H9 (cell line): ENCODE measurements around the gene CCL25. TPM values are rescaled to one million over a fixed set of nuclear protein-coding genes. Genes with fewer than 3 reads are reported as not detected.

Experiments
- DNase-seq: peaks from one replicate; pipeline ENCODE4 v3.0.0-alpha.2; 2017
- H2AFZ ChIP-seq: one replicate; pipeline ENCODE4 v1.6.1; 2013; ENCODE audit warnings: mild to moderate bottlenecking, low read length, control low read depth, moderate library complexity
- H2AK5ac ChIP-seq: 2 replicates; pipeline ENCODE4 v1.6.1; 2013; ENCODE audit warnings: low read length, control low read depth, mixed read lengths; ENCODE audit not compliant: insufficient read length
- H2BK120ac ChIP-seq: one replicate; pipeline ENCODE4 v1.6.1; 2013; ENCODE audit warnings: low read depth, mild to moderate bottlenecking, low read length, control low read depth, inconsistent platforms; ENCODE audit not compliant: poor library complexity, severe bottlenecking
- H2BK12ac ChIP-seq: 2 replicates; pipeline ENCODE4 v1.6.1; 2013; ENCODE audit warnings: low read length, control low read depth, mixed read lengths, low read depth; ENCODE audit not compliant: insufficient read length
- H2BK15ac ChIP-seq: 2 replicates; pipeline ENCODE4 v1.6.1; 2013; ENCODE audit warnings: low read depth, low read length, control low read depth
- H2BK20ac ChIP-seq: one replicate; pipeline ENCODE4 v1.6.1; 2013; ENCODE audit warnings: low read depth, mild to moderate bottlenecking, low read length, control low read depth, inconsistent platforms; ENCODE audit not compliant: poor library complexity, severe bottlenecking
- H2BK5ac ChIP-seq: 2 replicates; pipeline ENCODE4 v1.6.1; 2013; ENCODE audit warnings: low read length, control low read depth, mixed read lengths; ENCODE audit not compliant: insufficient read length
- H3K14ac ChIP-seq: 2 replicates; pipeline ENCODE4 v1.6.1; 2013; ENCODE audit warnings: low read length, control low read depth; ENCODE audit not compliant: insufficient read depth
- H3K18ac ChIP-seq: 2 replicates; pipeline ENCODE4 v1.6.1; 2013; ENCODE audit warnings: low read depth, mild to moderate bottlenecking, mixed read lengths, low read length, control low read depth; ENCODE audit not compliant: insufficient read length
- H3K23ac ChIP-seq: 2 replicates; pipeline ENCODE4 v1.6.1; 2013; ENCODE audit warnings: low read length, control low read depth, mixed read lengths, low read depth; ENCODE audit not compliant: insufficient read length
- H3K23me2 ChIP-seq: 2 replicates; pipeline ENCODE4 v1.6.1; 2013; ENCODE audit warnings: low read depth, mild to moderate bottlenecking, mixed read lengths, low read length, control low read depth; ENCODE audit not compliant: insufficient read length, poor library complexity, severe bottlenecking
- H3K27ac ChIP-seq: 2 replicates; pipeline ENCODE4 v1.5.1; 2013; ENCODE audit warnings: low read length, control low read depth, mixed read lengths, low read depth; ENCODE audit not compliant: insufficient read length
- H3K27me3 ChIP-seq: 2 replicates; pipeline ENCODE4 v1.6.1; 2013; ENCODE audit warnings: low read length, control low read depth, inconsistent platforms; ENCODE audit not compliant: insufficient read depth
- H3K4ac ChIP-seq: 2 replicates; pipeline ENCODE4 v1.6.1; 2013; ENCODE audit warnings: low read depth, mild to moderate bottlenecking, control low read depth, inconsistent platforms, low read length, moderate library complexity
- H3K4me1 ChIP-seq: 2 replicates; pipeline ENCODE4 v1.6.1; 2013; ENCODE audit warnings: low read length, control low read depth, inconsistent platforms; ENCODE audit not compliant: insufficient read depth
- H3K4me2 ChIP-seq: 2 replicates; pipeline ENCODE4 v1.6.1; 2013; ENCODE audit warnings: low read length, control low read depth, mixed read lengths; ENCODE audit not compliant: insufficient read length, insufficient read depth
- H3K56ac ChIP-seq: 2 replicates; pipeline ENCODE4 v1.6.1; 2013; ENCODE audit warnings: low read depth, mild to moderate bottlenecking, mixed read lengths, low read length, control low read depth; ENCODE audit not compliant: insufficient read length
- H3K79me1 ChIP-seq: 2 replicates; pipeline ENCODE4 v1.6.1; 2013; ENCODE audit warnings: low read depth, mild to moderate bottlenecking, moderate library complexity, low read length, control low read depth, inconsistent platforms; ENCODE audit not compliant: insufficient read depth, poor library complexity, severe bottlenecking
- H3K79me2 ChIP-seq: 2 replicates; pipeline ENCODE4 v1.6.1; 2013; ENCODE audit warnings: low read length, control low read depth, inconsistent platforms; ENCODE audit not compliant: insufficient read depth
- H3K9ac ChIP-seq: 2 replicates; pipeline ENCODE4 v1.6.1; 2013; ENCODE audit warnings: low read length, control low read depth, mixed read lengths; ENCODE audit not compliant: insufficient read length; ENCODE audit errors: extremely low read depth
- H3K9me3 ChIP-seq: one replicate; pipeline ENCODE4 v1.6.1; 2013; ENCODE audit warnings: low read depth, low read length, inconsistent platforms; ENCODE audit not compliant: control insufficient read depth
- H3T11ph ChIP-seq: one replicate; pipeline ENCODE4 v1.6.1; 2013; ENCODE audit warnings: mild to moderate bottlenecking, low read length, control low read depth, inconsistent platforms
- H4K20me1 ChIP-seq: one replicate; pipeline ENCODE4 v1.6.1; 2013; ENCODE audit not compliant: control insufficient read depth, insufficient read length, insufficient read depth
- H4K5ac ChIP-seq: 2 replicates; pipeline ENCODE4 v1.6.1; 2013; ENCODE audit warnings: low read depth, mild to moderate bottlenecking, mixed read lengths, low read length, control low read depth; ENCODE audit not compliant: insufficient read length
- H4K8ac ChIP-seq: replicated peaks from 2 replicates; pipeline ENCODE4 v1.6.1; 2013; ENCODE audit warnings: low read length, control low read depth, mixed read lengths, low read depth; ENCODE audit not compliant: insufficient read length
- H4K91ac ChIP-seq: 2 replicates; pipeline ENCODE4 v1.6.1; 2013; ENCODE audit warnings: low read depth, mild to moderate bottlenecking, moderate library complexity, mixed read lengths, low read length, control low read depth; ENCODE audit not compliant: insufficient read length
- H3K27ac Mint-ChIP-seq, 3 experiments: 2 replicates in 2 of 3; 3 replicates in 1 of 3; pipeline ENCODE4 v1.8.0; 2020 to 2021; ENCODE audit warnings: mixed read lengths in 3 of 3, mild to moderate bottlenecking in 1 of 3, moderate library complexity in 1 of 3
- H3K27me3 Mint-ChIP-seq: 2 replicates; pipeline ENCODE4 v1.8.0; 2021; ENCODE audit warnings: low read depth, mild to moderate bottlenecking, moderate library complexity, mixed read lengths
- H3K36me3 Mint-ChIP-seq, 3 experiments: 2 replicates in 2 of 3; 3 replicates in 1 of 3; pipeline ENCODE4 v1.8.0; 2020 to 2021; ENCODE audit warnings: low read depth in 3 of 3, mixed read lengths in 3 of 3; ENCODE audit not compliant: insufficient read depth in 1 of 3
- H3K4me1 Mint-ChIP-seq, 2 experiments: 2 replicates each; pipeline ENCODE4 v1.8.0; 2020; ENCODE audit warnings: mixed read lengths in 2 of 2
- H3K4me3 Mint-ChIP-seq, 2 experiments: 2 replicates in 1 of 2; 3 replicates in 1 of 2; pipeline ENCODE4 v1.8.0; 2020 to 2021; ENCODE audit warnings: mild to moderate bottlenecking in 2 of 2, mixed read lengths in 2 of 2, moderate library complexity in 1 of 2
- H3K9me3 Mint-ChIP-seq, 2 experiments: 2 replicates in 1 of 2; 3 replicates in 1 of 2; pipeline ENCODE4 v1.8.0; 2020; ENCODE audit warnings: mild to moderate bottlenecking in 2 of 2, mixed read lengths in 2 of 2, moderate library complexity in 1 of 2
- WGBS: extraction: QIAGEN DNeasy Blood & Tissue Kit; methylation state at CpG from one replicate; pipeline ENCODE4 v1.1.7; 2013; ENCODE audit warnings: missing lambda C conversion rate, low lambda C conversion rate, mixed read lengths; ENCODE audit not compliant: insufficient read length; ENCODE audit errors: extremely low coverage; 5-methylcytosine and 5-hydroxymethylcytosine counted together
- total RNA-seq: library from RNA; stranded (reverse); gene quantifications from 2 replicates; pipeline ENCODE4 v1.2.1, GENCODE V29; 2021
- TF ChIP-seq, protein P1 (sequence below): fragments of 200-600 bp; sonication (generic); conservative IDR thresholded peaks from 3 replicates; pipeline ENCODE4 v1.8.0; 2021; ENCODE audit warnings: antibody characterized with exemption, mild to moderate bottlenecking

CCL25 gene
- total RNA-seq, 1 experiment from 2014 or later, result not detected

- no peak overlapping the region for H3K4me3 Mint-ChIP-seq
- DNase-seq, result no peak
- H4K5ac ChIP-seq, result no peak overlapping the region
Observed at GRCh38 chr19:8057545-8058270, 5.1 kb downstream of the CCL25 start.

More at GRCh38 chr19:8057545-8058270, 5.1 kb downstream of the CCL25 start:
- WGBS, result no CpG with 5 or more reads among the region's 7 CpGs
- no peak overlapping the region for H3K4me2 ChIP-seq
- H3K9me3 ChIP-seq, result no peaks in the 10 kb centered on the region
- peaks cover 9 to 20% of the 10 kb centered on the region in 2 experiments for H3K4me1 Mint-ChIP-seq
- no peak overlapping the region for H3K27ac ChIP-seq
- no peak overlapping the region for H2AK5ac ChIP-seq
- H3K27me3 Mint-ChIP-seq, result peaks cover 4% of the 10 kb centered on the region
- no peak overlapping the region for H3T11ph ChIP-seq
- no peak overlapping the region for H3K18ac ChIP-seq
- H3K23ac ChIP-seq, result no peak overlapping the region
- H2BK120ac ChIP-seq, result no peak overlapping the region
- no peak overlapping the region for H3K9ac ChIP-seq
- TF ChIP-seq, protein P1, sequence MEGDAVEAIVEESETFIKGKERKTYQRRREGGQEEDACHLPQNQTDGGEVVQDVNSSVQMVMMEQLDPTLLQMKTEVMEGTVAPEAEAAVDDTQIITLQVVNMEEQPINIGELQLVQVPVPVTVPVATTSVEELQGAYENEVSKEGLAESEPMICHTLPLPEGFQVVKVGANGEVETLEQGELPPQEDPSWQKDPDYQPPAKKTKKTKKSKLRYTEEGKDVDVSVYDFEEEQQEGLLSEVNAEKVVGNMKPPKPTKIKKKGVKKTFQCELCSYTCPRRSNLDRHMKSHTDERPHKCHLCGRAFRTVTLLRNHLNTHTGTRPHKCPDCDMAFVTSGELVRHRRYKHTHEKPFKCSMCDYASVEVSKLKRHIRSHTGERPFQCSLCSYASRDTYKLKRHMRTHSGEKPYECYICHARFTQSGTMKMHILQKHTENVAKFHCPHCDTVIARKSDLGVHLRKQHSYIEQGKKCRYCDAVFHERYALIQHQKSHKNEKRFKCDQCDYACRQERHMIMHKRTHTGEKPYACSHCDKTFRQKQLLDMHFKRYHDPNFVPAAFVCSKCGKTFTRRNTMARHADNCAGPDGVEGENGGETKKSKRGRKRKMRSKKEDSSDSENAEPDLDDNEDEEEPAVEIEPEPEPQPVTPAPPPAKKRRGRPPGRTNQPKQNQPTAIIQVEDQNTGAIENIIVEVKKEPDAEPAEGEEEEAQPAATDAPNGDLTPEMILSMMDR, result no peak
- no peaks in the 10 kb centered on the region for H3K36me3 Mint-ChIP-seq
- no peak overlapping the region for H2BK15ac ChIP-seq
- no peaks in the 10 kb centered on the region for H3K23me2 ChIP-seq
- no peak overlapping the region for H2AFZ ChIP-seq
- no peak overlapping the region for H3K14ac ChIP-seq
- H3K4ac ChIP-seq, result no peak overlapping the region
- no peaks in the 10 kb centered on the region for H3K9me3 Mint-ChIP-seq
- no peaks in the 10 kb centered on the region for H3K79me2 ChIP-seq
- no peaks in the 10 kb centered on the region for H4K20me1 ChIP-seq
- no peaks in the 10 kb centered on the region for H3K79me1 ChIP-seq
- H2BK12ac ChIP-seq, result no peak overlapping the region
- H3K56ac ChIP-seq, result no peak overlapping the region
- no peak overlapping the region for H3K27ac Mint-ChIP-seq
- H4K91ac ChIP-seq, result no peak overlapping the region
- no peaks in the 10 kb centered on the region for H3K4me1 ChIP-seq
- H4K8ac ChIP-seq, result no peak overlapping the region
- H3K27me3 ChIP-seq, result no peaks in the 10 kb centered on the region
- no peak overlapping the region for H2BK5ac ChIP-seq
- no peak overlapping the region for H2BK20ac ChIP-seq
